ENCODE measurements around the gene SLCO2A1.

Gene SLCO2A1

DNA sequence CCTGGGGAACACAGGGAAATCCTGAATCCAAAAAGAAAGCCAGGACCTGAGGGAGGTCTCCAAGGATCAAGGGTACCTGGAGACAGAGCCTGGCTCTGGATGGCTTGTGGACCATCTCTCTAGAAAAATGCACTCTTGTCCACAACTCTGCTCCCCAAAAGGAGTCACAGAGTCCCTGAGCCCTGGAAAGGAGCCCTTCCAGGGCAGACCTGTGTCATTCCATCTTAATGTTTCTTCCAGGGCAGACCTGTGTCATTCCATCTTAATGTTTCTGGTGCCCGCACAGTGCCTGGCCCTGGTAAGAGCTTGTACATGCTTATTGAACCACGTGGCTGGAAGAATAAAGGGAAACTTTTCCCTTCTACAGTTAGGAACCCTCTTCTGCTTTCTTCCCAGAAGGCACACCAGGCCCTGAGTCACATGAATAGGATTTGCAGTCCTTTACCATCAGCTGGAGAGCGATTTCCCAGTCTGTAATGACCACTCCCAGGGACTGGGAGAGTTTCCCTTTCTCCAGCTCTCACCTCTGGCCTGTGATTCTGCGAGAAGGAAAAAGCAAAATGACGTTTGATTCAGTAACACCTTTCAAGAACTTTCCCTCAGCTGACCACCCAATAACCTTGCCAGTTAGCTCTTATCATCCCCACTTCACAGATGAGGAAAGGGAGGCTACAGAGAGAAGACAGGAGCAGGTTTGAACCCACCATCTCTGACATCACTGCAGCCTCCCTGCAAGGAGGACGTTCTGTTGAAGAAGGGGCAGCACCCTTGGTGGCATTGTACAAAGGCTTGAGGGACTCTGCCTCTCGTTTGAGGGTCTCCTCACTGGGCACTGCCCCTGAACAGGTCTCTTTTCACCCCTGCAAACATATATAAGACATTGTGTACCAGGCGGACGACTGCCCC lies 35.8 kb upstream of the SLCO2A1 start:
- H3K9me3 ChIP-seq (ENCODE audit: low read depth, low read length) = no peaks in the 10 kb centered on the region

DNA sequence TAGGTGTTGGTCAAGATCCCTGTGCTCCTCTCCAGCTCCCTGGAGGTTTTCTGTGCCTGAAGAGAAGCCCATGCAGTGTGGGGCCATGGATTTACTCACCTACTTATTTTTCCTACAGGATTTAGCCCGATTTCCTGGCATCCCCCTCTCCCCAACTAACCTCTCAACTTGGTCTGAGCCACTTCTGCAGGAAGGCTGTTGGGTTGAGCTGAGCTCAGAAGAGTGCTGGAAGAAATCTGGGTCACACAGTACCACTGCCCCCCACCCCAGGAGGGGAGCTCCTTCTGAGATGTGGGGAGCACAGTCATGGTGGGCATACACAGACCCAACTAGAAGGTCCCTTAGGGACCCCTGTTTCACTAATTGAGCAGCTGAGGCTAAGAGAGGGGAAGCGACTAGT lies 34.4 kb upstream of the SLCO2A1 start:
- no peak for TF ChIP-seq EZH2 (IDR thresholded peaks at IDR 0.05)
- TF ChIP-seq POLR2AphosphoS5 (IDR thresholded peaks at IDR 0.05; ENCODE audit: borderline replicate concordance, low read depth, low read length) = no peak
- no peak for TF ChIP-seq FOXP2 (optimal IDR thresholded peaks at IDR 0.05; ENCODE audit: control extremely low read depth, extremely low read length, insufficient read depth)
- Histone ChIP-seq H3K27ac (no peak overlapping the region), H3K36me3 (ENCODE audit: insufficient read depth, low read length) (no peaks in the 10 kb centered on the region), H3K4me3 (no peak overlapping the region), H3K9ac (ENCODE audit: insufficient read length) (no peak overlapping the region), H3K9me3 (ENCODE audit: low read depth, low read length) (no peaks in the 10 kb centered on the region)
- no peak for DNase-seq (ENCODE audit: low read depth, low spot score)

More for the DNA sequence above, 35.8 kb upstream of the SLCO2A1 start:
- no peak for DNase-seq (ENCODE audit: low read depth, low spot score)
- Histone ChIP-seq H3K9ac (ENCODE audit: insufficient read length) (no peak overlapping the region), H3K27ac (no peak overlapping the region), H3K4me3 (no peak overlapping the region), H3K36me3 (ENCODE audit: insufficient read depth, low read length) (no peaks in the 10 kb centered on the region)
- TF ChIP-seq POLR2AphosphoS5 (IDR thresholded peaks at IDR 0.05; ENCODE audit: borderline replicate concordance, low read depth, low read length) = no peak
- no peak for TF ChIP-seq EZH2 (IDR thresholded peaks at IDR 0.05)
- TF ChIP-seq FOXP2 (optimal IDR thresholded peaks at IDR 0.05; ENCODE audit: control extremely low read depth, extremely low read length, insufficient read depth) = no peak

DNA sequence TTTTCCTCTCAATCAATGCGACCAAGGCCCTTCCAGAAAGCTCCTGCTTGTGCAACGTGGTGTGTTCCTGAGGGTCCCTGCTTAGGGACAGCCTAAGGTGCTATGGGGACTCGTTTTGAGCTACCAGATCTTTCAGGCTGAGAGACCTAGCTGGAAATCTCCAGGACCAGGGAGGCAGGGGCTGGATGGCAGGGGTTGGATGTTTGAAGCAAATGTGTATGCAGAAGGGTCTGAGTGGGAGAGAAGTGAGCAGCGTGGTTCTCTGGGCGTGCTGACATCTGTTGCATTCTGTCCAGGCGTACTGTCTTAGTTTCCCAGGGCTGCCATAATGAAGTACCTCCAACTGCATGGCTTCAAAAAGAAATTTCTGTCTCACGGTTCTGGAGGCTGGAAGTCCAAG lies 31.7 kb upstream of the SLCO2A1 start:
- Histone ChIP-seq H3K27ac (no peak overlapping the region), H3K9ac (ENCODE audit: insufficient read length) (no peak overlapping the region), H3K36me3 (ENCODE audit: insufficient read depth, low read length) (no peaks in the 10 kb centered on the region), H3K9me3 (ENCODE audit: low read depth, low read length) (no peaks in the 10 kb centered on the region), H3K4me3 (no peak overlapping the region)
- DNase-seq (ENCODE audit: low read depth, low spot score) = no peak
- no peak for TF ChIP-seq FOXP2 (optimal IDR thresholded peaks at IDR 0.05; ENCODE audit: control extremely low read depth, extremely low read length, insufficient read depth)

GRCh38 chr3:134060561-134061385 lies 31.0 kb upstream of the SLCO2A1 start:
- DNase-seq (ENCODE audit: low read depth, low spot score) = no peak
- Histone ChIP-seq H3K36me3 (ENCODE audit: insufficient read depth, low read length) (no peaks in the 10 kb centered on the region), H3K9me3 (ENCODE audit: low read depth, low read length) (no peaks in the 10 kb centered on the region), H3K27ac (no peak overlapping the region), H3K9ac (ENCODE audit: insufficient read length) (no peak overlapping the region), H3K4me3 (no peak overlapping the region)
- TF ChIP-seq EZH2 (IDR thresholded peaks at IDR 0.05) (no peak), FOXP2 (optimal IDR thresholded peaks at IDR 0.05; ENCODE audit: control extremely low read depth, extremely low read length, insufficient read depth) (no peak), POLR2AphosphoS5 (IDR thresholded peaks at IDR 0.05; ENCODE audit: borderline replicate concordance, low read depth, low read length) (no peak)

GRCh38 chr3:134059671-134060560 lies 30.2 kb upstream of the SLCO2A1 start:
- no peak overlapping the region for H3K9ac ChIP-seq (ENCODE audit: insufficient read length)
- no peak for TF ChIP-seq POLR2AphosphoS5 (IDR thresholded peaks at IDR 0.05; ENCODE audit: borderline replicate concordance, low read depth, low read length)
- no peak for TF ChIP-seq EZH2 (IDR thresholded peaks at IDR 0.05)
- TF ChIP-seq FOXP2 (optimal IDR thresholded peaks at IDR 0.05; ENCODE audit: control extremely low read depth, extremely low read length, insufficient read depth) = no peak
- H3K27ac ChIP-seq = no peak overlapping the region
- H3K4me3 ChIP-seq = no peak overlapping the region
- H3K9me3 ChIP-seq (ENCODE audit: low read depth, low read length) = no peaks in the 10 kb centered on the region
- no peak for DNase-seq (ENCODE audit: low read depth, low spot score)
- no peaks in the 10 kb centered on the region for H3K36me3 ChIP-seq (ENCODE audit: insufficient read depth, low read length)

DNA sequence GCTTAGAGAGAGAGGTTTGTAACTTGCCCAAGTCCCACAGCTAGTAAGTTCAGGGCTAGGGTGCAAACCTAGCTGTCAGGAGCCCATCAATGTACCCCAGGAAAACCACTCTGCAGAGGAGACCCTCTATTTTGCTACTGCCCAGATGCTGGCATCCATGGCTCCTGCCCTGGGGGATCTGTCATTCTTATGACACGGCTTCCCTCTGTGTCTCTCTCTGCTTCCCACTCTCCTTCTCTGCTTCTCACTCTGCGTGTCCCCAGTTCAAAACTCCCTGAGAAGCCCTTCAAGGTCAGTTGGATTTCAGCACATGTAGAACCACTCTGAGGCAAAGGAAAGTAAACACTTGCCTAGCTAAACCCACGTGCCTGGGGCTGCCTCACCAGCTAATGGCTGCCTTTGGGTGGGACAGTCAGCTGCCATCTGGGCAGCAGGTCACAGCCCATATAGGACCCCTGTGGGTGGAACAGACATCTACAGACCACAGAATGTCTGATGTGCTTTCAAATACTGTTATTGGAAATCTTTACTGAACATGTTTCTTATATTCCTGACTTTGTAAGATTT lies 29.4 kb upstream of the SLCO2A1 start:
- Histone ChIP-seq H3K9ac (ENCODE audit: insufficient read length) (no peak overlapping the region), H3K36me3 (ENCODE audit: insufficient read depth, low read length) (no peaks in the 10 kb centered on the region), H3K9me3 (ENCODE audit: low read depth, low read length) (no peaks in the 10 kb centered on the region), H3K27ac (no peak overlapping the region), H3K4me3 (no peak overlapping the region)
- DNase-seq (ENCODE audit: low read depth, low spot score) = no peak
- TF ChIP-seq EZH2 (IDR thresholded peaks at IDR 0.05) = no peak
- no peak for TF ChIP-seq POLR2AphosphoS5 (IDR thresholded peaks at IDR 0.05; ENCODE audit: borderline replicate concordance, low read depth, low read length)

DNA sequence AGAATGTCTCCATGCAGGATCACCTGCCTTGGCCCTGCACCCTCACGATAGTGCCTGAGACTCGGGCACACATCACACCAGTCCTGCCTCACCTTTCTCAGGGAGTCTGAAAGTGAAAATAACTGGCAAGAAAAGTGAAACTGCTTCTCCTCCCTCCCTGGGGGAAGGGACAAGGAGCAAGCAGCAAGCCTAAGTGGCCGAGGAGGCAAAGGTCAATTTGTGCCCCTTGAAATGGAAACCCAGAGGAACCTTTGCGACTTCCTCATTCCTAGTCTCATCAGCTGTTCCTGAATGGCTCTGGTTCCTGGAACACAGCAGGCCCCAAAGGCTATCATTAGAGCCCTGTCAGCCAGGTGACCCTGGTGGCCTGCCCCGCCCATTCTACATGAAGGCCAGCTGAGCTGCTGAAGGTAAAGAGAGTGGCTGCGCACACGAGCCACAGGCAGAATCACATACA lies 28.0 kb upstream of the SLCO2A1 start:
- no peak for DNase-seq (ENCODE audit: low read depth, low spot score)

More for the DNA sequence above, 28.0 kb upstream of the SLCO2A1 start:
- no peak overlapping the region for H3K9ac ChIP-seq (ENCODE audit: insufficient read length)
- no peaks in the 10 kb centered on the region for H3K36me3 ChIP-seq (ENCODE audit: insufficient read depth, low read length)
- TF ChIP-seq EZH2 (IDR thresholded peaks at IDR 0.05) = no peak
- no peaks in the 10 kb centered on the region for H3K9me3 ChIP-seq (ENCODE audit: low read depth, low read length)
- no peak overlapping the region for H3K27ac ChIP-seq
- H3K4me3 ChIP-seq = no peak overlapping the region

Data from SK-N-MC (cell line).